Measurements from ENCODE around the gene ZNF526. TPM values are rescaled to one million over a fixed set of nuclear protein-coding genes. Genes with fewer than 3 reads are reported as not detected.
A peak's percentile ranks its signal among the peaks of the same experiment; 100 is the strongest.

Gene ZNF526
- total and polyA plus RNA-seq, 12 donors: 2.0 to 12.5 (median 6.2) TPM

DNA sequence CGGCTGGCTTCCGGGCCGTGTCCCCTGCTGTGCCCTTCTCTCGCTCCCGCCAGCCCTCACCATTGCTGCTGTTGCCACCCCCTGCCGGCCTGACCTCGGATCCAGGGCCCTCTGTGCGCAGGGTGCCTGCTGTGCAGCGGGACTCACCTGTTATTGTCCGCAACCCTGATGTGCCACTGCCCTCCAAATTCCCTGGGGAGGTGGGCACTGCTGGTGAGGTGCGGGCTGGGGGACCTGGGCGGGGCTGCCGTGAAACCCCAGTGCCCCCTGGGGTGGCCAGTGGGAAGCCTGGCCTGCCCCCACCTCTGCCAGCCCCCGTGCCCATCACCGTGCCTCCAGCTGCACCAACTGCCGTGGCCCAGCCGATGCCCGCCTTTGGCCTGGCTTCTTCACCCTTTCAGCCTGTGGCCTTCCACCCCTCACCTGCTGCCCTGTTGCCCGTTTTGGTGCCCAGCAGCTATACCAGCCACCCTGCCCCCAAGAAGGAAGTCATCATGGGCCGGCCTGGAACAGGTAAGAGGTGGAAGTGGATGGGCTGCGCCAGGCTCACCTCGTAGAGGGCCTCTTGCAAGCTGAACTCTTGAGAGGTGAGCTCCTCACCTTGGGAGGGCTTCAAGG lies 54.1 kb downstream of the ZNF526 start:
- Histone ChIP-seq H3K36me3 (replicated peaks in 1 of 2) (peaks cover 0 to 39% of the 10 kb centered on the region in 2 donors), H3K27ac (no peak overlapping the region), H3K27me3 (no peaks in the 10 kb centered on the region), H3K4me1 (replicated peaks in 1 of 2) (peaks cover 38 to 54% of the 10 kb centered on the region in 2 donors), H3K9me3 (replicated peaks in 1 of 3) (no peaks in the 10 kb centered on the region), H3K4me3 (no peak overlapping the region)
- WGBS, 4 donors: 89 to 95% (median 92%) methylated on average over 17 to 22 of the region's 22 CpGs
- DNase-seq: no peak
- intact Hi-C loops (cut with DNase I): no loop called here
- TF ChIP-seq, protein P1, sequence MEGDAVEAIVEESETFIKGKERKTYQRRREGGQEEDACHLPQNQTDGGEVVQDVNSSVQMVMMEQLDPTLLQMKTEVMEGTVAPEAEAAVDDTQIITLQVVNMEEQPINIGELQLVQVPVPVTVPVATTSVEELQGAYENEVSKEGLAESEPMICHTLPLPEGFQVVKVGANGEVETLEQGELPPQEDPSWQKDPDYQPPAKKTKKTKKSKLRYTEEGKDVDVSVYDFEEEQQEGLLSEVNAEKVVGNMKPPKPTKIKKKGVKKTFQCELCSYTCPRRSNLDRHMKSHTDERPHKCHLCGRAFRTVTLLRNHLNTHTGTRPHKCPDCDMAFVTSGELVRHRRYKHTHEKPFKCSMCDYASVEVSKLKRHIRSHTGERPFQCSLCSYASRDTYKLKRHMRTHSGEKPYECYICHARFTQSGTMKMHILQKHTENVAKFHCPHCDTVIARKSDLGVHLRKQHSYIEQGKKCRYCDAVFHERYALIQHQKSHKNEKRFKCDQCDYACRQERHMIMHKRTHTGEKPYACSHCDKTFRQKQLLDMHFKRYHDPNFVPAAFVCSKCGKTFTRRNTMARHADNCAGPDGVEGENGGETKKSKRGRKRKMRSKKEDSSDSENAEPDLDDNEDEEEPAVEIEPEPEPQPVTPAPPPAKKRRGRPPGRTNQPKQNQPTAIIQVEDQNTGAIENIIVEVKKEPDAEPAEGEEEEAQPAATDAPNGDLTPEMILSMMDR (IDR thresholded peaks at IDR 0.05): no peak
- no peak for TF ChIP-seq POLR2A (IDR thresholded peaks at IDR 0.05)

DNA sequence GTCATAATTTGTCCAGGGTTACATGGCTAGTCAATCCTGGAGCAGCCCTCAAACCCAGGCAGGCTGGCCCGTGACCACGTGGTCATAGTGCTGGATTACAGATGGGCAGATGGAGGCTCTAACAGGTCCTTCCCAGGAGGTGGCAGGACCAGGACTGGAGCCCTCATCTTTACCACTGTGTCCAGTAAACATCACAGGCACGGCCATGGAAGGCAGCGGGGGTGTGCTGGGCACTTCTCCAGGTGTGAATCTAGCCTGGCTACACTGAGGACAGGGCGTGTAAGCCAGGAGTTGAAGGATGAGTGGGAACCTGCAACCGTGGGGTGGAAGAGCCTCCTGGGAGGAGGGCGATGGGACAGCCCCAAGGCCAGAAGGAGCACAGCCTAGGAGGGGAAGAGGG lies 55.0 kb downstream of the ZNF526 start:
- Histone ChIP-seq H3K27ac (no peak overlapping the region), H3K4me1 (replicated peaks in 1 of 2) (peaks cover 35 to 56% of the 10 kb centered on the region in 2 donors), H3K27me3 (no peaks in the 10 kb centered on the region), H3K36me3 (replicated peaks in 1 of 2) (peaks cover 0 to 39% of the 10 kb centered on the region in 2 donors), H3K9me3 (replicated peaks in 1 of 3) (no peaks in the 10 kb centered on the region), H3K4me3 (no peak overlapping the region)
- WGBS, 4 donors: 55 to 61% (median 57%) methylated on average over 6 to 7 of the region's 7 CpGs
- intact Hi-C loops (cut with DNase I): no loop called here
- no peak for TF ChIP-seq POLR2A (IDR thresholded peaks at IDR 0.05)
- TF ChIP-seq, protein P1 (IDR thresholded peaks at IDR 0.05): no peak
- DNase-seq: peak in 2 of 7 donors; percentile 15 to 59

DNA sequence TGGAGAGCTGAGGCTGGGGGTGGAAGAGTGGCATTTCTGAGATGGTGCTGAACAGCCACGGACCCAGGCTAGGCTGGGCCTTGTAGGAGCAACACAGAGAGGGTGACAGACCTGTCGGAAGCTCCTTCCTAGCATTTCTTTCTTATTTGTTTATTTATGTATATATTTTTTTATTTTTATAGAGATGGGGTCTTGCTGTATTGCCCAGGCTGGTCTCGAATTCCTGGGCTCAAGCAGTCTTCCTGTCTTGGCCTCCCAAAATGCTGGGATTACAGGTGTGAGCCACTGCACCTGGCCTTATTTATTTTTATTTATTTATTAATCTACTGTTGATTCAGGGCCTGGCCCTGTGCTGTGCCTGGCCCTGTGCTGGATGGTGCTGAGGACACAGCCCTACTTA lies 55.4 kb downstream of the ZNF526 start:
- no peak for DNase-seq
- Histone ChIP-seq H3K36me3 (replicated peaks in 1 of 2) (peaks cover 0 to 39% of the 10 kb centered on the region in 2 donors), H3K27me3 (no peaks in the 10 kb centered on the region), H3K4me1 (replicated peaks in 1 of 2) (peaks cover 31 to 52% of the 10 kb centered on the region in 2 donors), H3K4me3 (no peak overlapping the region), H3K9me3 (replicated peaks in 1 of 3) (no peaks in the 10 kb centered on the region), H3K27ac (peak overlapping the region in 1 of 5 donors; percentile 97)
- intact Hi-C loops (cut with DNase I): no loop called here
- WGBS, 4 donors: 88 to 96% (median 90%) methylated on average over 3 of the region's 3 CpGs
- TF ChIP-seq POLR2A (IDR thresholded peaks at IDR 0.05): no peak
- TF ChIP-seq, protein P1 (IDR thresholded peaks at IDR 0.05): no peak

DNA sequence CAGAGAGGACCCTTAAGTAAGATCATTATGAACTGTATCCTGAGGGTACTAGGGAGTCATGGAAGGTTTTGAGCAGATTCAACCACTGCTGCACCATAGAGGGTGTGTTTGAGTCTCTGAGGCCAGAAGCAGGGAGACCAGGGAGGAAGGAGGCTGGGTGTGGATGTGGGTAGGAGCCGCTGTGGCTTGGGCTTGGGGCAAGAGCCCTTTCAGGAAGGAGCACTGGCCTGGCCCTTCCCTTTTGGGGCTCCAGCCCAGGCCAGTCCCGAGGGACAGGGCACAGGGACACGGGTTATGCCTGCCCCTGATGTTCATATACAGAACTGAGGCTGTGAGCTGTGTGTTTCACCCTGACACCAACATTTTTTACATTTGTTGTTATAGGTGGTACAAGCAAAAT lies 56.2 kb downstream of the ZNF526 start:
- WGBS, 4 donors: 53 to 86% (median 73%) methylated on average over 2 to 3 of the region's 3 CpGs
- DNase-seq: no peak
- Histone ChIP-seq H3K9me3 (replicated peaks in 1 of 3) (no peaks in the 10 kb centered on the region), H3K4me3 (no peak overlapping the region), H3K36me3 (replicated peaks in 1 of 2) (peaks cover 0 to 39% of the 10 kb centered on the region in 2 donors), H3K27me3 (no peaks in the 10 kb centered on the region), H3K4me1 (replicated peaks in 1 of 2) (peaks cover 27 to 48% of the 10 kb centered on the region in 2 donors), H3K27ac (peak overlapping the region in 2 of 5 donors; percentile 97 to 100)
- TF ChIP-seq POLR2A (IDR thresholded peaks at IDR 0.05): no peak
- TF ChIP-seq, protein P1 (IDR thresholded peaks at IDR 0.05): no peak
- intact Hi-C loops (cut with DNase I): no loop called here

Data from adrenal gland (tissue), 12 donors.